ENCODE data around the gene NID2.

GRCh38 chr14:52043690-52044089 lies 25.2 kb downstream of the NID2 start:
- TF ChIP-seq CTCF (IDR thresholded peaks at IDR 0.05) (peak in 5 of 6 experiments; percentile 39 to 57 (median 42)), POLR2A (IDR thresholded peaks at IDR 0.05) (no peak)
